ENCODE results near the gene MTA1.

DNA sequence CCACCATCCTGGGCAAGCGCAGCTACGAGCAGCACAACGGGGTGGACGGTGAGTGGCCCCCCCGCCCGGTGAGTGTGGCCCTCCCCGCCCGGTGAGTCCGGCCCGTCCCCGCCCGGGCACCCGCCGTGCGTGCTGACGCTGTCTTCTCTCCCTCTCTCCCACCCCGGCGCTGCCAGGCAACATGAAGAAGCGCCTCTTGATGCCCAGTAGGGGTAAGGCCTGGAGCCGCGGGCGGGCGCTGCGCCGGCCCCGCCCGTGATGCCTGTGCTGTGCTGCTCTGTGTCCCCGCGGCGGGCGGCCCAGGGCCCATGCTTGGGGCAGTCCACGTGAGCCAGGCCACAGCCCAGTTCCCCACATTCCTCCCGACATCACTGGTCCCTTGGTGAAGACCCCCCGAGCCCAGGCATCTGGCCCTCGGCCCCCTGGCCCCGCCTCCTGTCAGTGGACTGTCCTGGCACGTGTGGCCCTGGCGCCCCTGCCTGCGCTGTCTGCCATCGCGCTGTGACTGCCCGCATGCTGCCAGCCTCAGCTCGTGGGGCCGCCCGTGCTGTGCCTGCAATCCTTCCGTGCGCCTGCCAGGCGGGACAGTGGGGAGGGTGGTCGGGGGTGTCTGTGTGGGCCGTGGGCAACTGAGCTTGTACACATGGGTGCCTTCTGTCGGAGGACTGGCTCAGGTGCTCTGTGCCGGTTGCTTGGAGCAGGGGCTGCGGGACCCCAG is 47.1 kb downstream of the MTA1 start:
- TF ChIP-seq, protein P1, sequence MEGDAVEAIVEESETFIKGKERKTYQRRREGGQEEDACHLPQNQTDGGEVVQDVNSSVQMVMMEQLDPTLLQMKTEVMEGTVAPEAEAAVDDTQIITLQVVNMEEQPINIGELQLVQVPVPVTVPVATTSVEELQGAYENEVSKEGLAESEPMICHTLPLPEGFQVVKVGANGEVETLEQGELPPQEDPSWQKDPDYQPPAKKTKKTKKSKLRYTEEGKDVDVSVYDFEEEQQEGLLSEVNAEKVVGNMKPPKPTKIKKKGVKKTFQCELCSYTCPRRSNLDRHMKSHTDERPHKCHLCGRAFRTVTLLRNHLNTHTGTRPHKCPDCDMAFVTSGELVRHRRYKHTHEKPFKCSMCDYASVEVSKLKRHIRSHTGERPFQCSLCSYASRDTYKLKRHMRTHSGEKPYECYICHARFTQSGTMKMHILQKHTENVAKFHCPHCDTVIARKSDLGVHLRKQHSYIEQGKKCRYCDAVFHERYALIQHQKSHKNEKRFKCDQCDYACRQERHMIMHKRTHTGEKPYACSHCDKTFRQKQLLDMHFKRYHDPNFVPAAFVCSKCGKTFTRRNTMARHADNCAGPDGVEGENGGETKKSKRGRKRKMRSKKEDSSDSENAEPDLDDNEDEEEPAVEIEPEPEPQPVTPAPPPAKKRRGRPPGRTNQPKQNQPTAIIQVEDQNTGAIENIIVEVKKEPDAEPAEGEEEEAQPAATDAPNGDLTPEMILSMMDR (IDR thresholded peaks at IDR 0.05; ENCODE audit: low read depth, low read length): no peak
- TF ChIP-seq MYC (IDR thresholded peaks at IDR 0.05; ENCODE audit: low read depth, low read length): no peak
- TF ChIP-seq, protein P2, sequence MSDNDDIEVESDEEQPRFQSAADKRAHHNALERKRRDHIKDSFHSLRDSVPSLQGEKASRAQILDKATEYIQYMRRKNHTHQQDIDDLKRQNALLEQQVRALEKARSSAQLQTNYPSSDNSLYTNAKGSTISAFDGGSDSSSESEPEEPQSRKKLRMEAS (IDR thresholded peaks at IDR 0.05; ENCODE audit: low read depth, low read length): no peak

Measured in NB4 (cell line).